WERI-Rb-1 (cell line): ENCODE results near the gene SMIM31.
A peak's percentile ranks its signal among the peaks of the same experiment; 100 is the strongest.

Experiments used
- DNase-seq: peaks from one replicate; pipeline ENCODE4 v3.0.0-alpha.2; 2020
- H3K27ac ChIP-seq: fragments of 250-450 bp; sonication (Bioruptor Pico); 2 replicates; pipeline ENCODE4 v1.5.1; 2020; ENCODE audit warnings: mild to moderate bottlenecking, moderate library complexity
- H3K27me3 ChIP-seq: fragments of 250-450 bp; sonication (Bioruptor Pico); 2 replicates; pipeline ENCODE4 v1.5.1; 2021; ENCODE audit warnings: mild to moderate bottlenecking, low read depth, moderate library complexity; ENCODE audit not compliant: insufficient read depth, severe bottlenecking
- H3K36me3 ChIP-seq: fragments of 250-450 bp; sonication (Bioruptor Pico); 2 replicates; pipeline ENCODE4 v1.5.1; 2020; ENCODE audit warnings: mild to moderate bottlenecking, moderate library complexity
- H3K4me3 ChIP-seq: 2 replicates; pipeline ENCODE4 v1.5.1; 2011; ENCODE audit warnings: low read depth, mild to moderate bottlenecking, control low read depth, low read length
- H3K9me3 ChIP-seq: fragments of 250-450 bp; sonication (Bioruptor Pico); 2 replicates; pipeline ENCODE4 v1.5.1; 2021; ENCODE audit warnings: mild to moderate bottlenecking, moderate library complexity; ENCODE audit not compliant: severe bottlenecking
- CTCF ChIP-seq: IDR thresholded peaks from 2 replicates; pipeline ENCODE4 v1.5.1; 2011; ENCODE audit warnings: low read depth, mild to moderate bottlenecking, control low read depth, inconsistent platforms, low read length

SMIM31 gene

GRCh38 chr4:164753873-164754488 lies at the start of gene SMIM31:
SMIM31 (plus strand) TSS chr4:164754131; CDS start chr4:164770444, 16,313 bp downstream.
- no peak for TF ChIP-seq CTCF
- Histone ChIP-seq H3K9me3 (peaks cover 6% of the 10 kb centered on the region), H3K4me3 (no peak within 1 kb of the TSS), H3K36me3 (no peaks in the 10 kb centered on the region), H3K27me3 (no peaks in the 10 kb centered on the region), H3K27ac (no peak within 1 kb of the TSS)
- DNase-seq: no peak

GRCh38 chr4:164706675-164707074 lies 47.3 kb upstream of the SMIM31 start:
- Histone ChIP-seq H3K27me3 (no peaks in the 10 kb centered on the region), H3K4me3 (no peak overlapping the region), H3K9me3 (no peaks in the 10 kb centered on the region), H3K27ac (no peak overlapping the region), H3K36me3 (no peaks in the 10 kb centered on the region)
- DNase-seq: no peak
- no peak for TF ChIP-seq CTCF

- Histone ChIP-seq H3K27me3 (no peaks in the 10 kb centered on the region), H3K36me3 (no peaks in the 10 kb centered on the region), H3K9me3 (peaks cover 7% of the 10 kb centered on the region), H3K4me3 (no peak overlapping the region), H3K27ac (no peak overlapping the region)
- peak; percentile 31 for TF ChIP-seq CTCF
- no peak for DNase-seq
Observed at GRCh38 chr4:164716901-164717300, 37.0 kb upstream of the SMIM31 start.

GRCh38 chr4:164718827-164719226 lies 35.1 kb upstream of the SMIM31 start:
- no peak for TF ChIP-seq CTCF
- Histone ChIP-seq H3K27ac (no peak overlapping the region), H3K27me3 (no peaks in the 10 kb centered on the region), H3K4me3 (no peak overlapping the region), H3K36me3 (no peaks in the 10 kb centered on the region), H3K9me3 (no peaks in the 10 kb centered on the region)
- no peak for DNase-seq

- DNase-seq: no peak
- H3K4me3 ChIP-seq: no peak overlapping the region
- no peaks in the 10 kb centered on the region for H3K9me3 ChIP-seq
- H3K27me3 ChIP-seq: no peaks in the 10 kb centered on the region
- no peak for TF ChIP-seq CTCF
- no peak overlapping the region for H3K27ac ChIP-seq
- no peaks in the 10 kb centered on the region for H3K36me3 ChIP-seq
Observed at GRCh38 chr4:164725066-164725465, 28.9 kb upstream of the SMIM31 start.
